Measurements from ENCODE around the gene EDN2. TPM values are rescaled to one million over a fixed set of nuclear protein-coding genes. Genes with fewer than 3 reads are reported as not detected.

The EDN2 gene
- polyA plus RNA-seq, 4 donors, result 1.1 to 5.3 (median 2.5) TPM

- DNase-seq (ENCODE audit: low read depth in 4 of 4, low spot score in 3 of 4), result no peak
Measured at GRCh38 chr1:41468122-41468762, 16.2 kb downstream of the EDN2 start.

GRCh38 chr1:41467673-41468072, 16.8 kb downstream of the EDN2 start:
- no peak for DNase-seq (ENCODE audit: low read depth in 4 of 4, low spot score in 3 of 4)

GRCh38 chr1:41466146-41466545, 18.3 kb downstream of the EDN2 start:
- no peak for DNase-seq (ENCODE audit: low read depth in 4 of 4, low spot score in 3 of 4)

GRCh38 chr1:41465741-41466140, 18.7 kb downstream of the EDN2 start:
- DNase-seq (ENCODE audit: low read depth in 4 of 4, low spot score in 3 of 4), result no peak

- no peak for DNase-seq (ENCODE audit: low read depth in 4 of 4, low spot score in 3 of 4)
Measured at GRCh38 chr1:41464885-41465284, 19.6 kb downstream of the EDN2 start.

- DNase-seq (ENCODE audit: low read depth in 4 of 4, low spot score in 3 of 4), result no peak
Measured at GRCh38 chr1:41463516-41463915, 21.0 kb downstream of the EDN2 start.

- DNase-seq (ENCODE audit: low read depth in 4 of 4, low spot score in 3 of 4), result no peak
Measured at GRCh38 chr1:41462680-41463004, 21.8 kb downstream of the EDN2 start.

GRCh38 chr1:41461790-41462679, 22.4 kb downstream of the EDN2 start:
- DNase-seq (ENCODE audit: low read depth in 4 of 4, low spot score in 3 of 4), result no peak

GRCh38 chr1:41456847-41457540, 27.5 kb downstream of the EDN2 start:
- DNase-seq (ENCODE audit: low read depth in 4 of 4, low spot score in 3 of 4), result no peak

GRCh38 chr1:41455479-41456332, 28.8 kb downstream of the EDN2 start:
- DNase-seq (ENCODE audit: low read depth in 4 of 4, low spot score in 3 of 4), result no peak

- no peak for DNase-seq (ENCODE audit: low read depth in 4 of 4, low spot score in 3 of 4)
Measured at GRCh38 chr1:41454406-41454805, 30.1 kb downstream of the EDN2 start.

- no peak for DNase-seq (ENCODE audit: low read depth in 4 of 4, low spot score in 3 of 4)
Measured at GRCh38 chr1:41452704-41453290, 31.7 kb downstream of the EDN2 start.

GRCh38 chr1:41450747-41451285, 33.7 kb downstream of the EDN2 start:
- no peak for DNase-seq (ENCODE audit: low read depth in 4 of 4, low spot score in 3 of 4)

- no peak for DNase-seq (ENCODE audit: low read depth in 4 of 4, low spot score in 3 of 4)
Measured at GRCh38 chr1:41449326-41449921, 35.1 kb downstream of the EDN2 start.

GRCh38 chr1:41448821-41449220, 35.7 kb downstream of the EDN2 start:
- no peak for DNase-seq (ENCODE audit: low read depth in 4 of 4, low spot score in 3 of 4)

GRCh38 chr1:41447995-41448770, 36.3 kb downstream of the EDN2 start:
- DNase-seq (ENCODE audit: low read depth in 4 of 4, low spot score in 3 of 4), result no peak

GRCh38 chr1:41446851-41447610, 37.5 kb downstream of the EDN2 start:
- no peak for DNase-seq (ENCODE audit: low read depth in 4 of 4, low spot score in 3 of 4)

GRCh38 chr1:41444785-41445184, 39.7 kb downstream of the EDN2 start:
- no peak for DNase-seq (ENCODE audit: low read depth in 4 of 4, low spot score in 3 of 4)
